Uterus (tissue), 2 donors: ENCODE results near the gene SLC8A1.

Source experiments
- CTCF ChIP-seq, 4 experiments: fragments of 200-600 bp in 2 of 4; fragments of 450-650 bp in 2 of 4; sonication (generic) in 2 of 4; IDR thresholded peaks; one replicate each; pipeline ENCODE4 v1.5.1; 2016 to 2019; ENCODE audit warnings: antibody characterized with exemption in 4 of 4, mild to moderate bottlenecking in 2 of 4, moderate library complexity in 1 of 4
- POLR2A ChIP-seq, 2 donors: fragments of 450-650 bp; IDR thresholded peaks; one replicate each; pipeline ENCODE4 v1.6.1; 2016; ENCODE audit warnings: antibody characterized with exemption in 2 of 2, mild to moderate bottlenecking in 1 of 2, moderate library complexity in 1 of 2

GRCh38 chr2:40287195-40287594 is 164.7 kb downstream of the SLC8A1 start:
- TF ChIP-seq CTCF (IDR thresholded peaks at IDR 0.05) (no peak), POLR2A (IDR thresholded peaks at IDR 0.05) (no peak)
